GM19193 (cell line): ENCODE data around the gene PEPD.

Source experiments
- POLR2A ChIP-seq: IDR thresholded peaks from 4 replicates; pipeline ENCODE4 v1.6.1; 2011; ENCODE audit not compliant: insufficient read depth, insufficient read length; ENCODE audit errors: extremely low read depth

The PEPD gene

DNA sequence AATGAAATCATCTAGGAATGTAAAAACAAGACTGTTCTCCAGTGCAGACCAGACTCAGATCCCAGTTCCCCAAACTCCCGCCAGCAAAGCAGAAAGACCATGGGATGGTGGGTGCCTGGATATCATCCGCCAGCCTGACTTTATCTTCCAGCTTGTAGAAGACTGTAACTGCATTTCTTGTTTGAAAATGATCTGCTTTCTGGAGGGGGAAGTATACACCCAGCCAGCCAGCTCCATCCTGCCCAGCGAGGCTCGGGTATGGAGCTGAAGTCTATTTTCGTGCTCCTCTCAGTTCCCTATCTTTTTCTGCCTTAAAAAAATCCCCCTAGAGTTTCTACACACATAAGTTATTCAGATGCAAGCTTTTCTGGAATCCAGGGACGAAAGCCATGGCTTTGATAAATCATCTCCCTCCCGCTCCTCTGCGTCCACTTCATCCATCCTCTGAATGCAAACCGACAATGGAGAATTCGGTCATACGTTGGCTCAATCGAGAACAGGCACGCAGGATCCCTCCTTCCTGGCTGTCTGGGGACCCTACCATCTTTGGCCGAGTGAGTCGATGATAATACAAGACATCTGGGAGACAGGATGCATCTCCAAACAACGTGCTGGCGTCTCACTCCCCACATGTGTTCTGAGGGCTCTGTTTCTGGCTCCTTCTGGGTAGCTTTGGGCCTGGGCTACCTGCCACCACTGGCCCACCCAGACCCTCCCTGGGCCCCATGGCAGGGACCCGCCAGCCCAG is 116.9 kb downstream of the PEPD start:
- TF ChIP-seq POLR2A = no peak

DNA sequence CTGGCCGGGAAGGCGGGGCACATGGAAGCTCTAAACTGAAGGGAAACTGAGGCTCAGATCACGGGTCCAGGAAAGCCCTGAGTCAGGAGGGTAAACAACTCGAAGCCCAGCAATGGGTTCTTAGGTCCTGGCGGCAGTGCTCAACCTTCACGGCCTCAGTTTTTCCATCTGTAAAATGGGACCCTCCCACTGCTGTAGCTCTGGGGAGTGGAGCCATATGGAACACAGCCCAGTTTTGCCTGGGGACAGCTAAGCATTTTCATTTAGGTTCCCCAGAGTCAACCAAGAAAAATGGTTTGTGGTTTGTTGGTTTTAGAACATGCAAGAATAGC is 117.7 kb downstream of the PEPD start:
- TF ChIP-seq POLR2A = no peak

DNA sequence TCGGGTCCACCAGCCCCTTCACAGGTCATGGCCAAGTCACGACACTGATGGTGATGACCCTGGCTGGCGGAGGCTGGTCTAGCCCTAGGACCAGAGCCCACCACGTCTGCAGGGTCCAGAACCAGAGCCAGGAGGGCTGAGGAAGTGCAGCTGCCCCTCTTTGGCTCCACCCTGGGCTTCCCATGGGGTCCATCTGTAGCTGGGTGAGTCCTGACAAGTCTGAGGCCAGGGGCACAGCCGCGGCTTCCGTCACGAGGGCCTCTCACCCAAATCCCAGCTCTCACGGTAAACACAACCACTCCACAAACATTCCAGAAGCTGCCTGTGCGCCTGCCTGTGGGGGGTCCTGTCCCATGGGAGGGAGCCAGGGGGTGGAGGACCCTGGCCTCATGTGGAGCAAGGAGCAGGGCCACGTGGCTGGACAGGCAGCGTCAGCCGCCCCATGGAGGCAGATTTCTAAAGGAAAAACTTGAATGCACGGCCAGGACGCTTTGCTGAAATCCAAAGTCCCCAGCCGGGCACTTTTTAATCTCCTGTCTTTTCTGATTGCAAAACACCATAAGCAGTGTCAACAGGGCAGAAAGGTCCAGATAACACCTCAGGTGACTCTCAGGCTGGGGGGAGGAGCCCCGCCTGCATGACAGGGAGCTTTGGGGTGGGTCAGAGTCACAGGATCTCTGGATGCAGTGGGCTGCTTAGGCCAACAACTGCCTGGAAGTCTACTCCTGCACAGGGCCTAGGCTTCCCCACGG is 118.2 kb downstream of the PEPD start:
- TF ChIP-seq POLR2A = no peak

DNA sequence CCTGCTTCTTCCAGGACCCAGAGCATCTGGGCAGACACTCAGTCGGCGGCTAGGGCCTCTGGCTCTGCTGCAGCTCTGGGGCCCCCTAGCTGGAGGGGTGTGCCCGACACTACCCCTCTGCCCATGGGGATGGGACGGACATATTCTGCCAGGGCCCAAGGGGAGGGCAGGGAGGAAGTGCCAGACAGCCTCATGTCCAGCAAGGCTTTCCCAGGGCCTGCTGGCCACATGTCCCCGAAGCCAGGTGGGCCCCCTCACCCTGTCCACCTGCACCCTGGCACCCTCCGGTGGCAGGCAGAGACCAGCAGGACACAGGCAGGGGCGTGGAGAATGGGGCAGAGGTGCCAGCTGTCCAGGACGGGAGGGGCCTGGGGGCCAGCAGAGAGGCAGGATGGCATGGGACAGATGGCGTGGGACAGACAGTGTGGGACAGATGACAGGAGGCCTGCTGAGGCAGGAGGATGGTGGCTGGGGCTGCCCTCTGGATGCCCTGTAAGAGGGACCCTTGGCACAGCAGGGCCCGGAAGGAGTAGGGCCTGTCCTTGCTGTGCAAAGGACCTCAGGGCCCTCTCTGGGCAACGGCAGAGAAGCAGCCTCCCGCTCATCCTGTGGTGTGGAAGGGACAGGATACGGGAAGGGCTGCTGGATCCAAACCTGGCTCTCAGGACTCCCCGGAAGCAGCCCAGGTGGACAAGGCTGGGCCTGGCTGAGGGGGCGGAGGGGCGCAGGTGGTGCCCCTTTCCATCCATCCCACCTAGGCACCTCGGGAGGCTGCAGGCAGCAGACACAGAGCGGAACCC is 119.0 kb downstream of the PEPD start:
- no peak for TF ChIP-seq POLR2A

DNA sequence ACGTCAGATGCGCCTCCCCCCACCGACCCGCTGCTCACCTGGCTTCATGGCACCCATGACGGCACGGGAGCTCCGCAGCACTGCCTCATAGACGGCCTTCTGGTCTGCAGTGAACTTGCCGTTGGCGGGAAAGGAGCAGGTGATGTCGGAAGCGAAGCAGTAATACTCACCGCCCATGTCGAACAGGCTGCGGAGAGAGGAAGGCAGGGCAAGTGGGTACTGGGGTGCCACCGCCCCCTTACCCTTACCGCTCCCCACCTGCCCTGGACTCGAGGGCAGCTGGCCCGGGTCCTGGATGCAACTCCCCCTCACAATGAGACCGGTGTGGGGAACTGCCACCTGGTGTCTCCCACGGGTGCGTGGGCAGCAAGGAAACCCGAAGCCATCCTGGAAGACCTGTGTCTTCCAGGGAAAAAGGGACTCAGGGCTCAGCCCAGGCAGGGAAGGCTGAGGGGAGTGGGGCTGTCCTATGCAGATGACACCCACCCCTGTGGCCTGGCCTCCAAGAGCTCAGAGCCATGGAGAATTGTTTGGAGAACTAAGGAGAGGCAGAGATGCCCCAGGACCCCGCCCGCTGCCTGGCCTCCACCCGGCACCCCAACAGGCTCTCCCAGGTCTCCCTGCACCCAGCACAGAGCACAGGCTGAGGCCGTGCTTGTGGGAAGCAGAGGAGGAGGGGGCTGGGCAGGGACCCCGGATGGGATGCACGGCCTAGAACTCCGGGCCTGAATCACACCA is 119.7 kb downstream of the PEPD start:
- TF ChIP-seq POLR2A = no peak

DNA sequence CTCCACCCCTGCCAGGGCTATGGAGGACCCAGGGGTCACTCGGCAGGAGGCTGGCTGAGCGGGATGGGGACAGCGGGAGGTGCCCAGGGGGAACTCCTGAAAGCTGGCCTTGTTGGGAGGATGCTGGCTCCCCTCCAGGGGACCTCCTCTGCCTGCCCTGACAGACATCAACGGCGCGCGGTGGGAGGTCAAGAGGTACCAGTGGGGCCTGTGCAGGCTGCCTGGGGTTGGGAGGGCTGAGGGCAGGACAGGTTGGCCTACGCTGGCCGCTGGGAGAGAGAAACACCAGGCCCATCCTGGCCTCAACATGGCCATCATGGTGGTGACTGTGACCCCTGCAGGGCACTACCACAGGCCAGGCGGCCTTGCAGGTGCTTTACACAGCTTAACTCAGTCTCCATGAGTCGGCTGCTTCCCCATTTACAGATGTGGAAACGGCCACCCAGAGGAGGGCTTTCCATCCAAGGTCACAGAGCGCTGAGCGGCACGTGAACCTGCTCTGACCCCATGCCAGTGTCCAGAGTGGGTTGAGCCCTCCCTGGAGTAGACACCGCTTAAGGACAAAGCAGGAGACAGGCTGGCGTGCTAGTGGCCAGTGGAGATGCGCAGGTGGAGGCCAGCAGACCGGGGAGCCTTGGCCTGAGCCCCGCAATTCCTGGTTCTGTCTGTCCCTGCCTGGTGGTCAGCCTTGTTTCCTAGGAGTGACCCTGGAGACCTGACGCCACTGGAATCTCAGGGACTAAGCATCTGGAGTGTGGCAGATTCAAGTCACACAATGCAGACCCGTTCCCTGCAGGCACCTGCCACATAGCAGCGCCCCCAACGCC is 120.5 kb downstream of the PEPD start:
- no peak for TF ChIP-seq POLR2A

DNA sequence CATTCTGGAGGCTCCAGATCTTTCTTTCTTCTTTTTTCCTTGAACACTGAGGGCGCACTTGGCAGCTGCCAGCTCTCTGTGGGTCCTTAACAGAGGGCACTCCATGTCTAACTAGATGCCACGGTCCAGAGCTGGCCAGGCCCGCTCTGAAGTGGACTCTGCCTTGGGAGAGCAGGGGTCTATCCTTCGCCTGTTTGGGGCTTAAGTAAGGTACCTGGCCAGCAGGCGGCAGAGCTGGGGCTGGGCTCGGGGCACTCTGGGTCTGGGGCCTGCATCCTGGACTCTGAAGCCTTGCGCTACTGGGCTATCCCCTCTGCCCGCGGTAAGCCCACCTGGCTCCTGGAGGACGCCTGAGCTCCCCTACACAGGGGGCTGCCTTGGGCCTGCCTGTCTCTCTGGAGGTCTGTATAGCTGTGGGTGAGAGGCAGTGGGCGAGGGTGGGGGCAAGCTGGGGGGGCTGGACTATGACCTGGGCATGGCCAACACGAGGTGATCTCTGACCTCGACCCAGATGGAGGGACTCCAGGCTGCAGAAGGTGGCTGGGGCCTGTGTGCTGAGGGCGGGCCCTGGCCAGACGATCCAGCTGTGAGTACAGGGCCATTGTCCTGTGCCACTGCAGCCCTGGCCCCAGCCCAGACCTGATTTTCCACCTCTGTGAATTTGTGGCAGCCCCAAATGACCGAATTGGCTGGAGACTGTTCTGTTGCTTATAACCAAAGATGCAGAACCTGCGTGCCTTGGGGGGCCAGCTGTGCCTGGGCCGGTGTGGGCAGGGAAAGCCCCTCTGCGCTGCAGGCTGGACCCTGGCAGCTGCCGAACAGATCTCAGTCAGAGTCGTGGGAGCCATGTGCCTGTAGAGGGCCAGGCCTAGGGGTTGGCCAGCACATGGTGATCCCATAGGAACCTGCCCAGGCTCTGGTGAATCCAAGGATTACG is 121.6 kb downstream of the PEPD start:
- TF ChIP-seq POLR2A = no peak

DNA sequence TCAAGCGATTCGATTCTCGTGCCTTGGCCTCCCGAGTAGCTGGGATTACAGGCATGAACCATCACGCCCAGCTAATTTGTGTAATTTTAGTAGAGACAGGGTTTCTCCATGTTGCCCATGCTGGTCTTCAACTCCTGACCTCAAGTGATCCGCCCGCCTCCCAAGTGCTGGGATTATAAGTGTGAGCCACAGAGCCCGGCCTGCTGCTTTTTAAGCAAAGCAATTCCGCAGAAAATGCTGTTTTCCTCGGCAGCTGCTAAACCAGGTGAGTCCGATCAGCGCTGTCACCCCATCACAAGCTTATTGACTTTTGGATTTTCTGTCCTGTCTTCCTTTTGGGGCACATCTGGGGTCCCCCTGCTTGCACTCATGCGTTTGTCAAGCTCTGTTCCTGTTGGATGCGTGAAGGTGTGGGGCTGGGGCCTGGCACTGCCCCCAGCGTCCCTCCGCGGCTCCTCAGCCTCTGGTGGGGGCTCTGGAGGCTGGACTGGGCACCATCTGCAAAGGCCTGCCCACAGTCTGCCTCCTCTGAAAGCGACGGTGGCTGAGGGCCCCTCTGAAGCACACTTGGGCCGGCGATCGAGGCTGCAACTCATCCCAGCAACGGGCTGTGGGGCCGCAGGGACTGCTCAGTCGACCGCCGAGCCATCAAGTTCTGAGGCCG is 122.4 kb downstream of the PEPD start:
- TF ChIP-seq POLR2A = no peak

DNA sequence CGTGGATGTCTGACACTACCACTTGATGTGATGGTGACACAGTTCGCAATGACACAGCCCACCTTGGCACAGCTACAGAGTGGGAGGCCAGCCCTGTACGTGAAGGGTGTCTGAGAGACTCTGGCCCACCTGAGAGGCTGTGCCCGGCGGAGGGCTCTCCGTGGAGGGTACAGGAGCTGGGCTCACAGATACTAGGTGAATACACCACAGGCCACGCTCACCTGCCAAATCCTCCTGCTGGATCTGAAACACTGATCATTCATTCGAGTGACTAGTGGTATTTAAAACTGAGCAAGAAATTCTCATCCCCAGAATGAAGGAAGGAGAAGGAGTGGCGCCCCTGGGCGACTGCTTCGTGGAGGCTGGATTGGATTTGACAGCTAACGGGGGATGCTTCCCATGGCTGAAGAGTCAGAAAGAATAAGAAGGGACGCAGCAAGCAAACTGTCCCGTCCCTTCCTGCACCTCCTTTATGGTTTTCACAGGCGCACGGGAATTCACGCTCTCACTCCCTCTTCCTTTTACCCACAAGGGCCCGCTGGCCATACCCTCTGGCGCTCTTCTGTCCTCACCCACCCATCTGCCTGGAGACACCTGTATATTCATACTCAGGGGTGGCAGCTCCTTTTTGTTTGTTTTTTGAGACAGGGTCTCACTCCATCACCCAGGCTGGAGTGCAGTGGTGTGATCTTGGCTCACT is 123.1 kb downstream of the PEPD start:
- TF ChIP-seq POLR2A = no peak

DNA sequence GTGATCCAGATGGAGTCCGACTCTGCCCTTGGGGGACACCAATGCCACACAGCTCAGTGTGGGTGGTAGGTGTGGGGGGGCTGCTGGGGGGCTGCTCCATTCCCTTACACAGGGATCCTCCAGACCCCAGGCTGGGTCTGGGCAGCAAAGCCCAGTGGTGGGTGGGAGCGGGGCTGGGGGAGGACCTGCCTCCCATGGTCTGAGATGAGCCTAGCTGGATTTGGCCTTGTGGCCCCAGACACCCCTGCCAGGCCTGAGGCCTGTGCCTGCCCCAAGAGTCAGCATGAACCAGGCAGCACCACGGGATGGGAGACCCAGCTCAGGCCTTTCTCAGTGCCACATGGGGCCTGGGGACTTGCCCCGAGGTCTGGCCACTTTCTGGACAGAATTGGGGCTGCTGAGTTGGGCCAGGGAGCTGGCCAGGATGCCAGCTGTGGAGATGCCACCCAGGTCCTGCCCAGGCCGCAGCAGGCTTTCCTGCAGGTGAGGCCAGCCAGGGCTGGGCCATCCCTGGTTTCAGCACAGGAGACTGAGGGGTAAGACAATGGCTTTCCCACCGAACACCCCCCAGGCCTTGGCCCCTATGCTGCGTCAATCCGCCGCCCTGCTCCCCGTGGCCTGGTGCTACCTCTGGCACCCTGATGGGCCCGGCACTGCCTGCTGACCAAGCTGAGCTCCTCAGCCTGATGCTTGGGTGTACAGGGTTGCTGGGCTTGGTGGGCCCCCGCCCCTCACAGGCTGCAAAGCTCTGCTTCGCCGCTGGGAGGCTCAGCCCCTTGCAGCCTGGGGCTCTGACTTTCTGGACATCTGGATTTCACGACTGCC is 123.8 kb downstream of the PEPD start:
- no peak for TF ChIP-seq POLR2A
